Measurements from ENCODE around the gene BSDC1.

The BSDC1 gene

DNA sequence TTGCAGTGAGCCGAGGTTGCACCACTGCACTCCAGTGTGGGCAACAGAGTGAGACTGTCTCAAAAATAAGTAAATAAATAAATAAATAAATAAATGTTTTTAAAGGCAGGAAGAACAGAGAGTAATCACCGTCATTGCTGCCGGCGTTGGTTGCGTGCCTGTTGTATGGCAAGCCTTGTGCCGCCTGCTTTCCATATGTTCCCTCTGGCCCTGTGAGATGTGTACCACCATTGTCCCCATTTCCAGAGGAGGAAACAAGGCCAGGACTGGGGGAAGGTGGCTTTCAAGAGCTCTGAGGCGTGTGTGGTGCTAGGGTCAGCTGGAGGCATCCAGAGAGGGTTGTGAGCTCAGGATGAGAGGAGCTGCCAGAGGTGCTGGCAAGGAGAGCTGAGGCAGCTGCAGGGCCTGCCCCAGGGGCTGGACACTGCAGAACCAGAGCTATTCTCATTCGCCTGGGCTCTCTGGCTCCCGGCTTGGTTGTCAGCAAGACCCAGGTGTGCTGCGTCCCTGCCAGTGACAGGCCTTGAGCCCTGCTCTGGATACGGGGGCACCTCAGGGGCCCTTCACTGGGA, 53.0 kb downstream of the BSDC1 start:
- no peak overlapping the region for H4K12ac ChIP-seq (ENCODE audit: low read depth, low read length)
- no peak overlapping the region for H2AFZ ChIP-seq (ENCODE audit: insufficient read depth, low read length, poor library complexity)
- no peaks in the 10 kb centered on the region for H3K36me3 ChIP-seq (ENCODE audit: control insufficient read depth in 1 of 2, insufficient read depth in 2 of 2, low read length in 2 of 2)
- H3K4me3 ChIP-seq (ENCODE audit: low read depth, low read length): no peak overlapping the region
- no peaks in the 10 kb centered on the region for H3K79me2 ChIP-seq (ENCODE audit: control insufficient read depth, insufficient read depth, low read length, poor library complexity)
- H3K9me3 ChIP-seq (ENCODE audit: insufficient read depth, low read depth, low read length): no peaks in the 10 kb centered on the region
- no peak overlapping the region for H3K4ac ChIP-seq (ENCODE audit: low read depth, low read length)
- H3K23ac ChIP-seq (ENCODE audit: low read length): no peak overlapping the region
- no peak overlapping the region for H3K27ac ChIP-seq (ENCODE audit: low read depth, low read length)
- H2BK12ac ChIP-seq (ENCODE audit: low read length): no peak overlapping the region
- no peak overlapping the region for H3K4me2 ChIP-seq (ENCODE audit: low read length)
- DNase-seq: no peak
- H3K18ac ChIP-seq (ENCODE audit: low read length): no peak overlapping the region
- H3K4me1 ChIP-seq (ENCODE audit: control insufficient read depth in 1 of 2, insufficient read depth in 2 of 2, low read length in 2 of 2): peaks cover 42 to 51% of the 10 kb centered on the region in 2 experiments
- no peak overlapping the region for H3K14ac ChIP-seq (ENCODE audit: low read length)
- WGBS (ENCODE audit: extremely low coverage, insufficient coverage, insufficient read length): no CpG with 5 or more reads among the region's 11 CpGs
- no peak overlapping the region for H2BK5ac ChIP-seq (ENCODE audit: low read depth, low read length, poor library complexity)
- H3K9ac ChIP-seq (ENCODE audit: low read length): no peak overlapping the region
- H2BK120ac ChIP-seq (ENCODE audit: insufficient read depth, low read length, poor library complexity): no peak overlapping the region
- H4K8ac ChIP-seq (ENCODE audit: low read depth, low read length): no peak overlapping the region
- H4K91ac ChIP-seq (ENCODE audit: low read depth, low read length): no peak overlapping the region
- H3K27me3 ChIP-seq (ENCODE audit: insufficient read depth, low read length): no peaks in the 10 kb centered on the region
- H2AK5ac ChIP-seq (ENCODE audit: low read length): no peak overlapping the region
- H3K79me1 ChIP-seq (ENCODE audit: low read length): peaks cover 16% of the 10 kb centered on the region

DNA sequence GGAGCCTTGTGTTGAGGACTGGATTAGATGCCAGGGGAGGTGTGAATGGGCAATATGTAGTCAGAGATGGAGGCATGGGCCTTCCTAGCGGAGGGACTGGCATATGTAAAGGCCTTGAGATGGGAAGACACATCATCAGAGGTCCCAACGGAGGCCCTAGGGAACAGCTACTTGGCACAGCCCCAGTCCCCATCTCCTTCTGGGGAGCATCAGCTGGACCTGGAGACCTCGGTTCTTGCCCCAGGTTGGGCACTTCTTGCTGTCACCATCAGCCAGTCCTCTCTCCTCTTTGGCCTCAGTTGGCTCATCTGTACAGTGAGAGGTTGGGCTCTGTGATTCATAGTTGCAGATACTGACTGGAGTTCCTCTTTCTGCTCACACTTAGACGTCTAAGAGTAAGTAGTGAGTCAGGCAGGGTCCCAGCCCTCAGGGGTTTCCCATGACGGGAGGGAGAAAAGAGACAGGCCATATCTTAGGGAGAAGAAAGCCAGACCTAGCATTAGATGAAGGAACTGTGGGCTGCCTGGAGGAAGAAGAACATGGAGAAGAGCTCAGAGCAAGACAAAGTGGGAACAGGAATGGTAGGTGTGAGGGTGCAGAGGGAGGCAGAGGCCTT, 54.8 kb downstream of the BSDC1 start:
- peaks cover 14% of the 10 kb centered on the region for H3K79me2 ChIP-seq (ENCODE audit: control insufficient read depth, insufficient read depth, low read length, poor library complexity)
- H2AK5ac ChIP-seq (ENCODE audit: low read length): peak overlapping the region; percentile 11
- H3K9ac ChIP-seq (ENCODE audit: low read length): no peak overlapping the region
- H4K91ac ChIP-seq (ENCODE audit: low read depth, low read length): peak overlapping the region; percentile 0
- peaks cover 4% of the 10 kb centered on the region in 2 experiments for H3K36me3 ChIP-seq (ENCODE audit: control insufficient read depth in 1 of 2, insufficient read depth in 2 of 2, low read length in 2 of 2)
- no peak overlapping the region for H3K18ac ChIP-seq (ENCODE audit: low read length)
- peak overlapping the region; percentile 15 for H3K27ac ChIP-seq (ENCODE audit: low read depth, low read length)
- H3K14ac ChIP-seq (ENCODE audit: low read length): peak overlapping the region; percentile 29
- no peak overlapping the region for H2BK5ac ChIP-seq (ENCODE audit: low read depth, low read length, poor library complexity)
- WGBS (ENCODE audit: extremely low coverage, insufficient coverage, insufficient read length): no CpG with 5 or more reads among the region's 5 CpGs
- H4K8ac ChIP-seq (ENCODE audit: low read depth, low read length): no peak overlapping the region
- H3K79me1 ChIP-seq (ENCODE audit: low read length): peaks cover 24% of the 10 kb centered on the region
- no peak overlapping the region for H3K23ac ChIP-seq (ENCODE audit: low read length)
- peaks cover 41 to 49% of the 10 kb centered on the region in 2 experiments for H3K4me1 ChIP-seq (ENCODE audit: control insufficient read depth in 1 of 2, insufficient read depth in 2 of 2, low read length in 2 of 2)
- H3K4me3 ChIP-seq (ENCODE audit: low read depth, low read length): no peak overlapping the region
- H3K4ac ChIP-seq (ENCODE audit: low read depth, low read length): no peak overlapping the region
- H3K4me2 ChIP-seq (ENCODE audit: low read length): no peak overlapping the region
- H2BK120ac ChIP-seq (ENCODE audit: insufficient read depth, low read length, poor library complexity): peak overlapping the region; percentile 2
- H3K27me3 ChIP-seq (ENCODE audit: insufficient read depth, low read length): no peaks in the 10 kb centered on the region
- no peak overlapping the region for H4K12ac ChIP-seq (ENCODE audit: low read depth, low read length)
- no peaks in the 10 kb centered on the region for H3K9me3 ChIP-seq (ENCODE audit: insufficient read depth, low read depth, low read length)
- no peak overlapping the region for H2BK12ac ChIP-seq (ENCODE audit: low read length)
- no peak overlapping the region for H2AFZ ChIP-seq (ENCODE audit: insufficient read depth, low read length, poor library complexity)
- DNase-seq: peak; percentile 37 to 49

DNA sequence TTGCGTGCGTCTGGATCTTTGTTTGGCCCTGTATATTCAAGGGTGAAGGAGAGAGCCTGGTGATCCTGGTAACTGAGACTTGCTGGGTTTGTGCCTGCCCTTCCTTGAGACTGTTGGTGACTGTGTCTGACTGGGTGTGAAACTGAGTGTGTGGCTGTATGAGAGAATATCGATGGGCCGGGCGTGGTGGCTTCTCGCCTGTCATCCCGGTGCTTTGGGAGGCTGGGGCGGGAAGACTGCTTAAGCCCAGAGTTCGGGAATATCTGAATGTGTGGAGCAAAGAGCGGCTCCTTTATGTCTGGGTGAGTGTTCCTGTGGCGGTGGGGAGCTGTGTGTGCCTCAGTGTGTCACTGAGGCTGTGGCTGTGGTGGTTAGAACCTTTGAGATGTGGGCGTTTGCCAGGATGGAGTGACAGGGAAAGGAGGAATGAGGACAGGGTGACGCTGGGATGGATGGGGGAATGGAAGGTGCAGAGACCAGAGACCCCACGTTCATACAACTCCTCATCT, 55.5 kb downstream of the BSDC1 start:
- Histone ChIP-seq H3K27ac (ENCODE audit: low read depth, low read length) (no peak overlapping the region), H4K12ac (ENCODE audit: low read depth, low read length) (no peak overlapping the region)

DNA sequence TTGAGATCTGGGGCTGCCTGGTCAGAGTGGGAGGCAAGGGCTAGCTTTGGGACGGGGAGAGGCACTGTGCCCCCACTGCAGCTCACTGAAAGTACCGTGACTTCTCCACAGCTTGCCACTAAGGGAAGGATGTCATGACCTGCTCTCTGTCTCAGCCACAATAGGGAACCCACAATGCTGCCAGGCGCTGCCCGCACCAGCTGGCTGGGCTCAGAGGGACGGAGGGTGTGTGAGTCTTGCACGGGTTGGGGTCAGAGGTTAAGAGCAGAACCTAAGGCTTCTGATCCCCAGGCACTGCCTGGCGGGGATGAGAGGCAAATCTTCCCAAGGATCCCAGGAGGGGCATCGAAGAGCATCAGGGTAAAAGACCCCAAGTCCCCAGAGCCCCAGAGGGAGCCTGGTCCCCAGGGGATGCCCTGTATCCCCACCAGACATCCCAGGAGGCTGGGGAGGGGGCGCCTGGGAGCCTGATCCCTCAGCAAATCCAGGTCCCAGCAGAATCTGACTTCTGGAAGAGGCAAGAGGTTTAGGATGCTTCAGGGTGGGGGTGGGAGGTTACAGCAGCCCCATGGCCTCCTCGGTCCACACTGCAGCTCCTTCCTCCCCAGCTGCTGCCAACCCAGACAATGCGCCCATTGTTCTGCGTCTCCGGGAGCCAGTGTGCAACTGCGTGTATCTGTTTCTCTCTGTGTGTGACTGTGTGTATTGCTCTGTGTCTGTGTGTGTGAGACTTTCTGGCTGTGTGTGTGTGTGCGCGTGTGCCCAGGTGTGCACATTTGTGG, 56.2 kb downstream of the BSDC1 start:
- H2BK120ac ChIP-seq (ENCODE audit: insufficient read depth, low read length, poor library complexity): peak overlapping the region; percentile 11
- no CpG with 5 or more reads among the region's 16 CpGs for WGBS (ENCODE audit: extremely low coverage, insufficient coverage, insufficient read length)
- peaks cover 10 to 13% of the 10 kb centered on the region in 2 experiments for H3K36me3 ChIP-seq (ENCODE audit: control insufficient read depth in 1 of 2, insufficient read depth in 2 of 2, low read length in 2 of 2)
- H3K27me3 ChIP-seq (ENCODE audit: insufficient read depth, low read length): no peaks in the 10 kb centered on the region
- no peak overlapping the region for H3K4me2 ChIP-seq (ENCODE audit: low read length)
- H4K12ac ChIP-seq (ENCODE audit: low read depth, low read length): no peak overlapping the region
- H2AK5ac ChIP-seq (ENCODE audit: low read length): peak overlapping the region; percentile 60
- H2BK12ac ChIP-seq (ENCODE audit: low read length): peak overlapping the region; percentile 6
- peak overlapping the region; percentile 40 for H3K14ac ChIP-seq (ENCODE audit: low read length)
- H3K9ac ChIP-seq (ENCODE audit: low read length): no peak overlapping the region
- H3K4ac ChIP-seq (ENCODE audit: low read depth, low read length): no peak overlapping the region
- H4K91ac ChIP-seq (ENCODE audit: low read depth, low read length): peak overlapping the region; percentile 46
- H3K18ac ChIP-seq (ENCODE audit: low read length): no peak overlapping the region
- H3K23ac ChIP-seq (ENCODE audit: low read length): no peak overlapping the region
- no peak for DNase-seq
- peaks cover 16% of the 10 kb centered on the region for H3K79me2 ChIP-seq (ENCODE audit: control insufficient read depth, insufficient read depth, low read length, poor library complexity)
- H3K9me3 ChIP-seq (ENCODE audit: insufficient read depth, low read depth, low read length): no peaks in the 10 kb centered on the region
- no peak overlapping the region for H2AFZ ChIP-seq (ENCODE audit: insufficient read depth, low read length, poor library complexity)
- no peak overlapping the region for H3K4me3 ChIP-seq (ENCODE audit: low read depth, low read length)
- no peak overlapping the region for H2BK5ac ChIP-seq (ENCODE audit: low read depth, low read length, poor library complexity)
- H3K79me1 ChIP-seq (ENCODE audit: low read length): peaks cover 24% of the 10 kb centered on the region
- H3K4me1 ChIP-seq (ENCODE audit: control insufficient read depth in 1 of 2, insufficient read depth in 2 of 2, low read length in 2 of 2): peaks cover 50 to 60% of the 10 kb centered on the region in 2 experiments
- no peak overlapping the region for H3K27ac ChIP-seq (ENCODE audit: low read depth, low read length)
- H4K8ac ChIP-seq (ENCODE audit: low read depth, low read length): no peak overlapping the region

More for the DNA sequence above, 55.5 kb downstream of the BSDC1 start:
- Histone ChIP-seq H3K27me3 (ENCODE audit: insufficient read depth, low read length) (no peaks in the 10 kb centered on the region), H3K4ac (ENCODE audit: low read depth, low read length) (no peak overlapping the region), H3K18ac (ENCODE audit: low read length) (no peak overlapping the region), H3K4me3 (ENCODE audit: low read depth, low read length) (peak overlapping the region; percentile 2), H3K4me2 (ENCODE audit: low read length) (no peak overlapping the region), H3K9ac (ENCODE audit: low read length) (no peak overlapping the region), H2BK12ac (ENCODE audit: low read length) (peak overlapping the region; percentile 5), H3K14ac (ENCODE audit: low read length) (peak overlapping the region; percentile 13), H3K79me1 (ENCODE audit: low read length) (peaks cover 24% of the 10 kb centered on the region), H3K9me3 (ENCODE audit: insufficient read depth, low read depth, low read length) (no peaks in the 10 kb centered on the region), H3K4me1 (ENCODE audit: control insufficient read depth in 1 of 2, insufficient read depth in 2 of 2, low read length in 2 of 2) (peaks cover 47 to 55% of the 10 kb centered on the region in 2 experiments), H2AFZ (ENCODE audit: insufficient read depth, low read length, poor library complexity) (no peak overlapping the region), H2BK5ac (ENCODE audit: low read depth, low read length, poor library complexity) (peak overlapping the region; percentile 7), H2BK120ac (ENCODE audit: insufficient read depth, low read length, poor library complexity) (peak overlapping the region; percentile 2), H4K8ac (ENCODE audit: low read depth, low read length) (no peak overlapping the region), H2AK5ac (ENCODE audit: low read length) (peak overlapping the region; percentile 6), H3K23ac (ENCODE audit: low read length) (no peak overlapping the region), H3K79me2 (ENCODE audit: control insufficient read depth, insufficient read depth, low read length, poor library complexity) (peaks cover 16% of the 10 kb centered on the region), H4K91ac (ENCODE audit: low read depth, low read length) (peak overlapping the region; percentile 37), H3K36me3 (ENCODE audit: control insufficient read depth in 1 of 2, insufficient read depth in 2 of 2, low read length in 2 of 2) (peaks cover 10 to 11% of the 10 kb centered on the region in 2 experiments)
- no CpG with 5 or more reads among the region's 14 CpGs for WGBS (ENCODE audit: extremely low coverage, insufficient coverage, insufficient read length)
- DNase-seq: no peak

Measured in trophoblast cell (in vitro differentiated cells and primary cell).